MM.1S (cell line): ENCODE data around the gene CST9L.

Experiments
- DNase-seq: peaks from one replicate; pipeline ENCODE4 v3.0.0-alpha.2; 2015
- H2AFZ ChIP-seq: fragments of 300-600 bp; sonication (generic); 2 replicates; pipeline ENCODE4 v1.6.0; 2016; ENCODE audit warnings: antibody characterized with exemption, low read length
- H3F3A ChIP-seq: fragments of 300-600 bp; sonication (generic); 2 replicates; pipeline ENCODE4 v1.6.1; 2016; ENCODE audit warnings: mild to moderate bottlenecking, antibody characterized with exemption, low read length, moderate library complexity, mixed read lengths; ENCODE audit not compliant: insufficient read depth
- H3K27ac ChIP-seq: fragments of 300-600 bp; sonication (generic); 2 replicates; pipeline ENCODE4 v1.5.1; 2016; ENCODE audit warnings: mild to moderate bottlenecking, low read length
- H3K27me3 ChIP-seq: fragments of 300-600 bp; sonication (generic); replicated peaks from 2 replicates; pipeline ENCODE4 v1.6.0; 2016; ENCODE audit warnings: low read length; ENCODE audit not compliant: insufficient read depth
- H3K36me3 ChIP-seq: fragments of 300-600 bp; sonication (generic); replicated peaks from 2 replicates; pipeline ENCODE4 v1.6.1; 2016; ENCODE audit warnings: mild to moderate bottlenecking, low read length, mixed read lengths; ENCODE audit not compliant: insufficient read depth
- H3K4me1 ChIP-seq: fragments of 300-600 bp; sonication (generic); 2 replicates; pipeline ENCODE4 v1.6.1; 2016; ENCODE audit warnings: low read length, mixed read lengths
- H3K4me2 ChIP-seq: fragments of 300-600 bp; sonication (generic); 2 replicates; pipeline ENCODE4 v1.6.0; 2016; ENCODE audit warnings: low read depth, low read length
- H3K4me3 ChIP-seq: fragments of 300-600 bp; sonication (generic); 2 replicates; pipeline ENCODE4 v1.5.1; 2016; ENCODE audit warnings: low read length, mixed read lengths
- H3K79me2 ChIP-seq: fragments of 300-600 bp; sonication (generic); 2 replicates; pipeline ENCODE4 v1.6.1; 2016; ENCODE audit warnings: mixed run types, low read length, mixed read lengths
- H3K9ac ChIP-seq: fragments of 300-600 bp; sonication (generic); 2 replicates; pipeline ENCODE4 v1.6.1; 2016; ENCODE audit warnings: low read length, mixed read lengths
- H3K9me2 ChIP-seq: fragments of 300-600 bp; sonication (generic); replicated peaks from 2 replicates; pipeline ENCODE4 v1.6.1; 2016; ENCODE audit warnings: mild to moderate bottlenecking, low read length, mixed read lengths; ENCODE audit not compliant: insufficient read depth
- H3K9me3 ChIP-seq: fragments of 300-600 bp; sonication (generic); replicated peaks from 2 replicates; pipeline ENCODE4 v1.6.1; 2016; ENCODE audit warnings: mild to moderate bottlenecking, low read length, mixed read lengths; ENCODE audit not compliant: insufficient read depth
- H4K20me1 ChIP-seq: fragments of 300-600 bp; sonication (generic); 2 replicates; pipeline ENCODE4 v1.6.1; 2016; ENCODE audit warnings: mild to moderate bottlenecking, low read length, moderate library complexity, mixed read lengths; ENCODE audit not compliant: insufficient read depth
- EZH2 ChIP-seq: fragments of 300-600 bp; sonication (generic); optimal IDR thresholded peaks from 2 replicates; pipeline ENCODE3; 2017; ENCODE audit warnings: low read depth, mild to moderate bottlenecking, antibody characterized with exemption, low read length, mixed read lengths
- EZH2phosphoT487 ChIP-seq: fragments of 300-600 bp; sonication (generic); IDR thresholded peaks from 2 replicates; pipeline ENCODE4 v1.6.1; 2018; ENCODE audit warnings: antibody characterized with exemption, low read length
- TF ChIP-seq, protein P1 (sequence below): fragments of 300-600 bp; sonication (generic); IDR thresholded peaks from 2 replicates; pipeline ENCODE4 v1.5.1; 2016; ENCODE audit warnings: antibody characterized with exemption, low read length, mixed read lengths

Gene CST9L, protein sequence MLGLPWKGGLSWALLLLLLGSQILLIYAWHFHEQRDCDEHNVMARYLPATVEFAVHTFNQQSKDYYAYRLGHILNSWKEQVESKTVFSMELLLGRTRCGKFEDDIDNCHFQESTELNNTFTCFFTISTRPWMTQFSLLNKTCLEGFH

DNA sequence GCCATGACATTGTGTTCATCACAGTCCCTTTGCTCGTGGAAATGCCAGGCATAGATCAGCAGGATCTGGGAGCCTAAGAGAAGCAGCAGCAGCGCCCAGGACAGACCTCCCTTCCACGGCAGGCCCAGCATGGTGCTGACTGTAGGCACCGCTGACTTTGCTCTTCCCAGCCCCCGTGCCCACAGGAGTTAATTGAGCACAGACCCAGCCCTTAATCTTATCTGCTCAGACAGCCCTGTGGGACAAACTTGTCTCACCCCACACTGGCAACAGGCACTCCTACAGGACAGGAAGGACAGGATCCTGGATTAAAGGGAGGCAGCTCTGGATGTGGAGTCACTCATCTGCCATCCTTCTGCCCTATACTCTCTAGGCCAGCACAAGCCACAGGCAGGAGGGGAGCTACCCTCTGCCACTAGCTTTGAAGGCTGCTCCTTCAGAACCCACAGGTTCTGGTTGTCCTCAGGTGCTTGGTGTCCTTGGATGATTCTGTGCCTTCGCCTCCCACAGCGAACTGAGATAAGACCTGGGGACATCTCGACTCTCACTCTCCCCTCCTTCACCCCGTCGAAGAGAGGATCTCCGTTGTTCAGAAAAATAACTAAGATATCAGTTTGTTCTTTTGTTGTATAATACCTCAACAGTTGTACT, at the start of gene CST9L:
CST9L (minus strand) TSS at position 165 of the 651 bp plus-strand sequence; CDS start at position 131, 34 bp downstream.
- H4K20me1 ChIP-seq, result no peaks in the 10 kb centered on the region
- H3K9me2 ChIP-seq, result no peaks in the 10 kb centered on the region
- TF ChIP-seq, protein P1, sequence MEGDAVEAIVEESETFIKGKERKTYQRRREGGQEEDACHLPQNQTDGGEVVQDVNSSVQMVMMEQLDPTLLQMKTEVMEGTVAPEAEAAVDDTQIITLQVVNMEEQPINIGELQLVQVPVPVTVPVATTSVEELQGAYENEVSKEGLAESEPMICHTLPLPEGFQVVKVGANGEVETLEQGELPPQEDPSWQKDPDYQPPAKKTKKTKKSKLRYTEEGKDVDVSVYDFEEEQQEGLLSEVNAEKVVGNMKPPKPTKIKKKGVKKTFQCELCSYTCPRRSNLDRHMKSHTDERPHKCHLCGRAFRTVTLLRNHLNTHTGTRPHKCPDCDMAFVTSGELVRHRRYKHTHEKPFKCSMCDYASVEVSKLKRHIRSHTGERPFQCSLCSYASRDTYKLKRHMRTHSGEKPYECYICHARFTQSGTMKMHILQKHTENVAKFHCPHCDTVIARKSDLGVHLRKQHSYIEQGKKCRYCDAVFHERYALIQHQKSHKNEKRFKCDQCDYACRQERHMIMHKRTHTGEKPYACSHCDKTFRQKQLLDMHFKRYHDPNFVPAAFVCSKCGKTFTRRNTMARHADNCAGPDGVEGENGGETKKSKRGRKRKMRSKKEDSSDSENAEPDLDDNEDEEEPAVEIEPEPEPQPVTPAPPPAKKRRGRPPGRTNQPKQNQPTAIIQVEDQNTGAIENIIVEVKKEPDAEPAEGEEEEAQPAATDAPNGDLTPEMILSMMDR, result no peak
- TF ChIP-seq EZH2 (no peak), EZH2phosphoT487 (no peak)
- no peak within 1 kb of the TSS for H3K4me2 ChIP-seq
- no peaks in the 10 kb centered on the region for H3K9me3 ChIP-seq
- H3F3A ChIP-seq, result no peaks in the 10 kb centered on the region
- H3K27me3 ChIP-seq, result no peaks in the 10 kb centered on the region
- DNase-seq, result no peak
- H2AFZ ChIP-seq, result no peak within 1 kb of the TSS
- H3K36me3 ChIP-seq, result no peaks in the 10 kb centered on the region
- H3K27ac ChIP-seq, result no peak within 1 kb of the TSS
- no peaks in the 10 kb centered on the region for H3K4me1 ChIP-seq
- no peak within 1 kb of the TSS for H3K4me3 ChIP-seq
- H3K79me2 ChIP-seq, result no peaks in the 10 kb centered on the region
- H3K9ac ChIP-seq, result no peak within 1 kb of the TSS

DNA sequence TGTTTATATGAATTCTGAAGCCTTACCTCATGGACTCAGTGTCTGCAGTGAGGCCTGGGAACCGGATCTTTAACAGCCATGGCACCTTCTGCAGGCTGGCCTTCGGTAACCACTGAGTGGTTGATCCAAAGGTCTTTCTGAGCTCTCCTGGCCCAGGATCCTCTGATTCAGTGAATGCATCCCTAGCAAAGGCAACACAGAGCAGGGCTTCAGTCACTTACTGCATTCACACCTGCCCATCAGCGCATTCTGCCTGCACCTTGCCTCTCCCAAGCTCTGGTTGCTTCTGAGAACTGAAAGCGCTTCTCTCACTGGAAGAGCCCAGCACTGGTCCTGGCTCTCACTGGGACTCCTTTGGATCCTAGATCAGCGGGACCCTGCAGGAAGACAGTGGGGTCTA, 45.9 kb upstream of the CST9L start:
- Histone ChIP-seq H3K9ac (no peak overlapping the region), H3K4me2 (no peak overlapping the region), H3F3A (no peaks in the 10 kb centered on the region), H3K4me3 (no peak overlapping the region), H3K27me3 (no peaks in the 10 kb centered on the region), H3K36me3 (no peaks in the 10 kb centered on the region), H3K4me1 (no peaks in the 10 kb centered on the region), H3K9me3 (no peaks in the 10 kb centered on the region), H3K79me2 (no peaks in the 10 kb centered on the region), H3K9me2 (no peaks in the 10 kb centered on the region), H2AFZ (no peak overlapping the region), H4K20me1 (no peaks in the 10 kb centered on the region), H3K27ac (no peak overlapping the region)
- TF ChIP-seq, protein P1, result no peak
- no peak for TF ChIP-seq EZH2
- no peak for TF ChIP-seq EZH2phosphoT487
- DNase-seq, result no peak

DNA sequence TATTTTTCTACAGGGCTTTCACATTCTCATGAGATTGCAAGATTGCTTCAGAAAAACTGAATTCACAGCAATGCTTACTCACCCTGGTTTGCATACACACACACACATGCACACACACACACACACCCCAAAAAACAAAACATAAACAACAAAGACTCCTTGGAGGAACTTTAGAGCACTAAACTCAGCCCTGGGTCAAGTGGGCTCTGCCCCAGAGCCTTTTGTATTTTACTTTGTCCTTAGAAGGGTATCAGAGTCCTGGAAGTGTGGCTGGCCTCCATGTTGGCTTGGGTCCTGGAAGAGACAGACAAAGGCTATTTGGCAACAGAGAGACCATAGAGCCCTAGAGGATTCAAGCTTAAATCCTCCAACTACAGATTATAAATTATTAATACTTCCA, 45.4 kb upstream of the CST9L start:
- no peaks in the 10 kb centered on the region for H3K9me3 ChIP-seq
- no peaks in the 10 kb centered on the region for H3K36me3 ChIP-seq
- H3K4me3 ChIP-seq, result no peak overlapping the region
- no peaks in the 10 kb centered on the region for H3K79me2 ChIP-seq
- H3K27ac ChIP-seq, result no peak overlapping the region
- no peaks in the 10 kb centered on the region for H3K27me3 ChIP-seq
- TF ChIP-seq, protein P1, result no peak
- TF ChIP-seq EZH2, result no peak
- no peak for TF ChIP-seq EZH2phosphoT487
- H2AFZ ChIP-seq, result no peak overlapping the region
- H3K4me1 ChIP-seq, result no peaks in the 10 kb centered on the region
- no peak overlapping the region for H3K4me2 ChIP-seq
- H3K9me2 ChIP-seq, result no peaks in the 10 kb centered on the region
- no peaks in the 10 kb centered on the region for H3F3A ChIP-seq
- no peaks in the 10 kb centered on the region for H4K20me1 ChIP-seq
- no peak overlapping the region for H3K9ac ChIP-seq
- no peak for DNase-seq
